HG03469 (cell line): ENCODE measurements around the gene ZNF615.
"Not testable (repeated sequence)": the region's sequence is repeated elsewhere in the genome, so short reads cannot be mapped to it uniquely, and the experiment has no call there.

ENCODE experiments used
- ATAC-seq: cut with Tn5 transposase; IDR thresholded peaks from one replicate; pipeline ENCODE4 v1.9.1; 2021; ENCODE audit warnings: mild to moderate bottlenecking, moderate library complexity, moderate number of reproducible peaks; ENCODE audit not compliant: unreplicated experiment

Gene ZNF615

GRCh38 chr19:52007806-52008557, at the start of gene ZNF615:
Gene ZNF615, minus strand, starts transcription at chr19:52008211. Its CDS starts 4,500 bp downstream, at chr19:52003711.
- ATAC-seq = peak; percentile 54

- not testable (repeated sequence) for ATAC-seq
These were observed 48.5 kb upstream of the ZNF615 start for GRCh38 chr19:52056480-52056879.

- not testable (repeated sequence) for ATAC-seq
These were observed 43.7 kb upstream of the ZNF615 start for GRCh38 chr19:52051736-52052135.

- peak; percentile 46 for ATAC-seq
These were observed 40.8 kb upstream of the ZNF615 start, which contains the start of gene ZNF432 for GRCh38 chr19:52048555-52049501. Gene ZNF432, minus strand, starts transcription at chr19:52048838. Its CDS starts 1,970 bp downstream, at chr19:52046868.

- no peak for ATAC-seq
These were observed 31.2 kb upstream of the ZNF615 start for GRCh38 chr19:52039169-52039568.

- ATAC-seq = no peak
These were observed 26.2 kb upstream of the ZNF615 start for GRCh38 chr19:52034051-52034728.

- ATAC-seq = no peak
These were observed 20.7 kb upstream of the ZNF615 start for GRCh38 chr19:52028780-52029123.

DNA sequence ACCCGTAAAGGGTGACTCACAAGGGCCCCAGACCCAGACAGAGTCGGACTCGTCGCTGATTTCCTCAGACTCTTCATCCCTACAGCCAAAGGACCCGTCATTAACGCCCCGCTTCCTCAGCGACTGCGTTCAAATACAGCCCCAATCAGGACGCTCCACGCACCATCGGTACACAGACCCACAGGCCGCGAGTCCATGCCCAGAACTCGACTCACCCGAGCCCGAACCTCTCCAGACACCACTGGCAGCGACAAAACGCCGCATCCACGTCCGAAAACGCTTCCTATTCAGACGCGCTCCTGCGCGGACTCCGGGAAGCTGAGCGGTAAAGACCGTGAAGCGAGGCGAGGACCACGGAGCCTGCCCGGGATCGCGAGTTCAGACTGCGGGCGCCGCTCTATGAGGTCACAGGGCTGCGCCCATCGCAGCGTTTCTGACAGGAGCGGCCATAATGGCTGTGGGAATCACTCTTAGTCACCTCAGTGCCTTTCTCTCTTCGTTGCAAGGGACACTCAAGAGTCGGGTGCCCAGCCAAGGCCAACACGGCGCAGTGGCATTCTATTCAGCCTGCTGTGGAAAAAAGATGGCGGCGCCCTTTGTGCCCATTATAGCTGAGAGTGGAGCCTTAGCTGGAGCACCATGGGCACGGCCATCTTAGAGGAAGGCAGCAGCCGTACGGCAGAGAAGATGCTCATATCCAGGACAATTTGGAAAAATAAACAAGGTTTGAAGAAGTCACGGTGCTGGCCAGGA, 20.2 kb upstream of the ZNF615 start, which contains the start of gene ZNF614:
Gene ZNF614 (minus strand): TSS at position 353 of the 753 bp plus-strand sequence. CDS start 2,634 bp downstream, outside the sequence.
- peak; percentile 48 for ATAC-seq

DNA sequence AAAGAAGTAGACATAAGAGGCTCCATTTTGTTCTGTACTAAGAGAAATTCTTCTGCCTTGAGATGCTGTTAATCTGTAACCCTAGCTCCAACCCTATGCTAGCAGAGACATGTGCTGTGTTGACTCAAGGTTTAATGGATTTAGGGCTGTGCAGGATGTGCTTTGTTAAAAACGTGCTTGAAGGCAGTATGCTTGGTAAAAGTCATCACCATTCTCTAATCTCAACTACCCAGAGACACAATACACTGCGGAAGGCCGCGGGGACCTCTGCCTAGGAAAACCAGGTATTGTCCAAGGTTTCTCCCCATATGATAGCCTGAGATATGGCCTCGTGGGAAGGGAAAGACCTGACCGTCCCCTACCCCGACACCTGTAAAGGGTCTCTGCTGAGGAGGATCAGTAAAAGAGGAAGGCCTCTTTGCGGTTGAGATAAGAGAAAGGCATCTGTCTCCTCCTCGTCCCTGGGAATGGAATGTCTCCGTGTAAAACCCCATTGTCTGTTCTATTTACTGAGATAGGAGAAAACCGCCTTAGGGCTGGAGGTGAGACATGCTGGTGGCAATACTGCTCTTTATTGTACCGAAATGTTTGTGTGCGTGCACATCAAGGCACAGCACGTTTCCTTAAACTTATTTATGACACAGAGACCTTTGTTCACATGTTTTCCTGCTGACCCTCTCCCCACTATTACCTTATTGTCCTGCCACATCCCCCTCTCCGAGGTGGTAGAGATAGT, 18.4 kb upstream of the ZNF615 start:
- ATAC-seq = not testable (repeated sequence)

DNA sequence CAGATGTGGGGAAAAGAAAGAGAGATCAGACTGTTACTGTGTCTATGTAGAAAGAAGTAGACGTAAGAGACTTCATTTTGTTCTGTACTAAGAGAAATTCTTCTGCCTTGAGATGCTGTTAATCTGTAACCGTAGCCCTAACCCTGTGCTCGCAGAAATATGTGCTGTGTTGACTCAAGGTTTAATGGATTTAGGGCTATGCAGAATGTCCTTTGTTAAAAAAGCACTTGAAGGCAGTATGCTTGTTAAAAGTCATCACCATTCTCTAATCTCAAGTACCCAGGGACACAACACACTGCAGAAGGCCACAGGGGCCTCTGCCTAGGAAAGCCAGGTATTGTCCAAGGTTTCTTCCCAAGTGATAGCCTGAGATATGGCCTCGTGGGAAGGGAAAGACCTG, 16.5 kb upstream of the ZNF615 start:
- not testable (repeated sequence) for ATAC-seq

GRCh38 chr19:52022193-52022592, 14.2 kb upstream of the ZNF615 start:
- no peak for ATAC-seq

GRCh38 chr19:52020506-52020905, 12.5 kb upstream of the ZNF615 start:
- no peak for ATAC-seq

GRCh38 chr19:52010674-52011073, 2.7 kb upstream of the ZNF615 start:
- ATAC-seq = no peak

- no peak for ATAC-seq
These were observed 583 bp downstream of the ZNF615 start for GRCh38 chr19:52007451-52007805.

GRCh38 chr19:51994048-51994644, 13.9 kb downstream of the ZNF615 start:
- ATAC-seq = no peak

- no peak for ATAC-seq
These were observed 14.6 kb downstream of the ZNF615 start for GRCh38 chr19:51993422-51993821.

DNA sequence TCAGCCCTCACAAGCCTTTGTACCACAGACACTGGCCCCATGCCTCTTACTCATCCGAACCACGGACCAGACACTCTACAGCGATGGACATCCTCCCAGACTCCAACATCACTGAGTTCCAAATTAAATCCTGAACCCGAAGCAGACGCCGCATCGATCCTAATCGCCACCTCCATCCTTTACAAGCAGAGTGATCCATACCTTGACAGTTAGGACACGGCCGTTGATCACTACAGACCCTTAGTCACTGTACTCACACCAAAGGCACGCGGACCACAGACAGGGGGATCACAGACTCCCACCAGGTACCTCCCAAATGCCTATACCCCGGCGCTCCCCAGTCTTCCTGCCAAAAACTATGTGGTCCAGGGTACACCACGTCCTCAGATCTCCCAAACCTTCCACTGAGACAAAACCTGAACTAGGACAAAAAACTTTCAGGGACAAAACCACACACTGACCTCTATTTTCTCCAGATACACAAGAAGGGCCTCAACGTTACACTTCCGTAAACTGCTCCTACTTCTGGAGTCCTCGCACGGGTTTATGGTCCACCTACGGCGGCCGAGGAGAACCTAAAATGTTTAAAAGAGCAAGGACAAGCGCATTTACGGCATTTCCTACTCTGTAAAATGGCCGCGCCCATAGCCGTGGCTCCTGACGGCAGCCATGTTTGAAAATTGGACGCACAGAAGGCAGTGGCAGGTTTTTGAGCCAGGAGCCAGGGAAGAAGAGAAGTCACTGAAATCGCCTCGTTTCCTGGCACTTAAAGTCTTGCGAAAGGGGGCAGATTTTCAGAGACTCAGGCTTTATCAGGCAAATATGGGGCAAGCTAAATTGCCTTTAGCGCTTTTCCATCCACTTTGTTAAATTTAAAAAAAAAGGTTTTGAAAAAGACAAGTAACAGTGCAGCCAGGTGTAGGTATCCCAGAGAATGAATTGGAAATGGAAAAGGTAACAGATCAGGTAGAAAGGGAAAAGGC, 21.4 kb downstream of the ZNF615 start, which contains the start of gene ZNF350:
Gene ZNF350 (minus strand): TSS at position 532 of the 983 bp plus-strand sequence. CDS start 12,480 bp downstream, outside the sequence.
- ATAC-seq = peak; percentile 62

DNA sequence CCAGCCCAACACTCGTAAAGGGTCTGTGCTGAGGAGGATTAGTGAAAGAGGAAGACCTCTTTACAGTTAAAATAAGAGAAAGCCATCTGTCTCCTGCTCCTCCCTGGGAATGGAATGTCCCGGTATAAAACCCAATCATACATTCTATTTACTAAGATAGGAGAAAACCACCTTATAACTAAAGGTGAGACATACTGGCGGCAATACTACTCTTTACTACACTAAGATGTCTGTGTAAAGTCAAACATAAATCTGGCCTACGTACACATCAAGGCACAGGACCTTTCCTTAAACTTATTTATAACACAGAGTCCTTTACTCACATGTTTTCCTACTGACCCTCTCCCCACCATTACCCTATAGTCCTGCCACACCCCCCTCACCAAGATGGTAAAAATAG, 24.6 kb downstream of the ZNF615 start:
- ATAC-seq = no peak
